AG04449 (cell line): ENCODE measurements around the gene CYFIP1.

Experiments used
- CTCF ChIA-PET: fragments of 350-600 bp; formaldehyde crosslinking; extraction: SDS; loops from one replicate; lab custom pipeline; 2021; ENCODE audit warnings: antibody characterized with exemption; lab: Yijun Ruan, JAX
- POLR2A ChIA-PET: fragments of 400-600, 350-600 bp; formaldehyde crosslinking; extraction: SDS; loops from one replicate; lab custom pipeline; 2020; ENCODE audit warnings: antibody characterized with exemption, inconsistent platforms; lab: Yijun Ruan, JAX
- DNase-seq: peaks from one replicate; pipeline ENCODE4 v3.0.0-alpha.2; 2010; ENCODE audit warnings: low read depth, low spot score
- H3K4me3 ChIP-seq: 2 replicates; pipeline ENCODE4 v1.5.1; 2011; ENCODE audit warnings: low read depth, mild to moderate bottlenecking, control low read depth, low read length
- CTCF ChIP-seq: IDR thresholded peaks from one replicate; pipeline ENCODE4 v1.5.1; 2011; ENCODE audit warnings: mild to moderate bottlenecking, moderate library complexity, low read length, control low read depth, inconsistent platforms; ENCODE audit not compliant: insufficient read depth; ENCODE audit errors: missing control alignments

CYFIP1 gene

GRCh38 chr15:22823495-22824128 lies 156.6 kb downstream of the CYFIP1 start:
- DNase-seq, result no peak
- TF ChIP-seq CTCF, result no peak
- POLR2A ChIA-PET, result interaction anchor here (1.2 kb wide), 1 partner anchor 37 kb away, joined by 3 read pairs; the partner anchor contains the start of gene NIPA1
- H3K4me3 ChIP-seq, result no peak overlapping the region
- CTCF ChIA-PET, result interaction anchor here (1.0 kb wide), 1 partner anchor 12 kb away, joined by 5 read pairs; no protein-coding TSS in a partner anchor

- ChIA-PET CTCF (no interaction called here), POLR2A (no interaction called here)
- no peak for TF ChIP-seq CTCF
- H3K4me3 ChIP-seq, result no peak overlapping the region
- DNase-seq, result no peak
These were observed 160.5 kb downstream of the CYFIP1 start for GRCh38 chr15:22819651-22820050.
